SH-SY5Y (cell line): ENCODE data around the gene C20orf204.

Source experiments
- GATA2 ChIP-seq: IDR thresholded peaks from 2 replicates; pipeline ENCODE4 v1.6.1; 2011; ENCODE audit warnings: mild to moderate bottlenecking, low read depth, low read length
- GATA3 ChIP-seq: IDR thresholded peaks from 2 replicates; pipeline ENCODE4 v1.6.1; 2011; ENCODE audit warnings: low read depth, mild to moderate bottlenecking, low read length, moderate library complexity

C20orf204 gene

DNA sequence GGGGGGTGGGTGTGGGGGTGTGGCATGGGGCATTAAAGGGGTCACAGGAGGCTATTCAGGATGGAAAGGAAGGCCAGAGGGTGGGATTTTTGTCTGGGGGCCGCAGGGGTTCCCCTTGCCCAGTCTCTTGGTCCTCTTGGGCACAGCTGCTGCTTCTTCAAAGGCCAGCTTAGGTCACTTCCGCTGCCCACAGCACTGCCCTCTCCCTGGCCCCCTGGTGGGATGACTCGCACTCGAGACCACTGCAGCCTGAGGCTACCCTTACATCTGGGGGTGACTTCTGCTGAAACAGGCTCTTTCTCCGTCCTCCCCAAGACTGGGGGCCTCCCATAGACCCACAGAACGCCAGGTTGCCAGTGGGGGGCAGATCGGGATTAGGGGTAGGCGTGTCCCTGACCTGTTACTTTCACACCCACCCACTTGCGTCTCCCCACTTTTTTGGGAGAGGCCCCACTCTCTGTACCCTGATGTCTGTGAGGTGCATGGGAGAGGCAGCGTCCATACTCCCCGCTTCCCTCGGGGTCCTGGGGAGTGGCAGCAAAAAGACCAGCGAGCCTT, 46.9 kb downstream of the C20orf204 start:
- no peak for TF ChIP-seq GATA2
- TF ChIP-seq GATA3: no peak

DNA sequence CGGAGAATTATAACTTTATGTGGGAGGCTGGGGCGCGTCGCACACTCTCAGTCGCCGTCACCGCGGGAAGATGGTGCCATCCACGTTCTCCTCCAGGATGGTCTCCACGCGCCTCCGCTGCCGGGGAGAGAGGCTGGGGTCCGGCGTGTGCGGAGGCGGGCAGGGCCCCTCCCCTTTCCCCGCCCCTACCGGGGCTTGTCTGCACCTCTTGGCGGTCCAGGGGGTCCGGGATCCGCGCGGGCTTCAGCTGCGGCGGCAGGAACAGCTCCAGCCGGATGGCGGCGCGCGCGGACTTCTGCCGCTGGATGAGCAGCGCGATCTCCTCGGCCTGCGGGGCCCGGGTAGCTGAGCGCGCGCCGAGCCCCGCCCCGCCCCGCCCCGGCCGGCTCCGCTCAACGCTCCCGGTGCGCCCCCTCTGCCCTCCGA, 47.4 kb downstream of the C20orf204 start:
- TF ChIP-seq GATA2 (no peak), GATA3 (no peak)

DNA sequence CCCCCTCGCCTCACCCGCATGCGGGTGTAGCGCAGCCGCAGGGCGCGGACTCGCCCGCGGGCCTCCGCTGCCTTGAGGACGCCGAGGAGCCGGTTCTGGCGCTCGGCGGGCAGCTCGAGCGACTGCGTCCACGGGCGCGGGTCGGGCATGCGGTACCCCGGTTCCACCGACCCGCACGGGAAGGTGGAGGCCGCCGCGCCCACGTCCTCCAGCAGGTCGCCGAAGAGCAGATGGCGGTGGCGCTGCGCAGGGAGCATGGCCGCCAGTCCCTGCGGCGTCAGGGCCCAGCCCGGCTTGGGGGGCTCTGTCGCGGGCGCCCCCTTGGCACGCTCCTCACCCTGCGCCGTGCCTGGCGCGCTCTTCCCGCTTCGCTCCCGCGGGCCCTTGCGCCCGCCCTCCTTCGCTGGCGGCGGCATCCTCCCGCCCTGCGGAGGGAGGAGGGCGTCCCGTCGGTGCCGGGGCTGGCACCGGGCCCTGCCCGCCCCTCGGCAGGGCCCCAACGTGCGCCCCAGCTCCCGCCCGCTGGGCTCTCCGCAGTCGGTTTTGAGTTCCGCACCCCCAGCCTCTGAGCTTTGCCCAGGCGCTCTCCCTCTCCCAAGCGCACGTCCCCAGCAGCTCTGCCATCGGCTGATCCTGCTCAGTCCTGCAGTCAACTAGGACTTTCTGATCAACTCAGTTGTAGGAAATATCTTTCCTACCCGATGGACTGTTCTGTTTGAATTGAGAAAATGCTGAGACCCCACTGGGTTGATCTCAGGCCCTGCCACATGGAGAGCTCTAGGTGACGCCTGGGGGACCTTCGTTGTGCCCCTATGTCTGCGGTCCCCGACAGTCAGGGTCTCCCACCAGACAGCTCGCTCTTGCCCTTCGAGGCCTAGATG, 48.1 kb downstream of the C20orf204 start, which contains the start of gene LKAAEAR1:
Gene LKAAEAR1 (minus strand): TSS at position 595 of the 881 bp plus-strand sequence. CDS start 179 bp downstream, at position 416.
- no peak for TF ChIP-seq GATA2
- no peak for TF ChIP-seq GATA3

DNA sequence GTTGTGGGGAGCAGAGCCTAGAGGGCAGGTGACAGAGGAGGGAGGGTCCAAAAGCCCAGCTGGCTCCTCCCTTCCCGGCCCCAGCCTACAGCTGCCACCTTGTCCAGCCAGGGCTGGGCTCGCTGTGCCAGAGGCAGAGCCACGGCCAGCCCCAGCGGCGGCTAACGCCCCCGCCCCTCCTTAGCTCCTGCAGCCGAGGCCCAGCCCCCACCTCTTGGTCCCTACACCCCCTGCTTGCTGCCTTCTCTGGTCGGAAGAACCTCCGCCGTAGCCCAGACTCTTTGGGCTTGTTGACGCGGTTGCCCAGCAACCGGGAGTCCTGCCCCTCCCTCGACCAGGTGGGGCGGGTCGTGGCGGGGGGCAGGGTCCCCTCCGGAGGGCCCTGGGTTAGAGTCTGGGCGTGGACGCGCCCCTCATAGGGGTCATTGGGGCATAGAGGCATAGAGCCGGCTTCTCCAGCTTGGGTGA, 48.7 kb downstream of the C20orf204 start:
- no peak for TF ChIP-seq GATA3

DNA sequence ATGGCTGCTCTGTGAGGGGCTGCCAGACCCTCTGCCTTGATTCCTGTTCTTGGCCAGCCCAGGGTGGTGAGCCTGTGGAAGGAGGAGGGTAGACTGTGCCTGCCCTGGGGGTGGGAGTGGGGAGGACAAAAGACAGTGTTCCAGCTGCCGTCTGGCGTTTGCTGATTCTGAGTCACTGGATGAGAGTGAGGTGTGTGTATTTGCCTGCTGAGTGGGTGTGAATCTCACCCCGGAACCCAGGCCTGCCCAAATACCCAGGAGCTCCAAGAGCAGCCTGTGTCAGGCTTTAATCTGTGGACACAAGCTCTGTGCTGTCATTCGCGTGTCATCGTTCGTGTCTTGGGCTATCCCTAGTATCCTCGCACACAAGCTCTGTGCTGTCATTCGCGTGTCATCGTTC, 50.8 kb downstream of the C20orf204 start:
- TF ChIP-seq GATA2 (no peak), GATA3 (no peak)
